HepG2 (cell line): Measurements from ENCODE around the gene GGTA1. TPM values are rescaled to one million over a fixed set of nuclear protein-coding genes. Genes with fewer than 3 reads are reported as not detected.

Experiments used
- ARID5B ChIP-seq: IDR thresholded peaks from 2 replicates; pipeline ENCODE4 v1.4.0; 2020; ENCODE audit warnings: mild to moderate bottlenecking, missing genetic modification reagents
- ARNT2 ChIP-seq: sonication (generic); formaldehyde crosslinking; IDR thresholded peaks from 2 replicates; pipeline ENCODE4 v1.8.0; 2022; ENCODE audit warnings: mild to moderate bottlenecking, low read depth, missing genetic modification reagents, moderate library complexity
- DDIT3 ChIP-seq: sonication (generic); formaldehyde crosslinking; IDR thresholded peaks from 2 replicates; pipeline ENCODE4 v1.4.0; 2020; ENCODE audit warnings: mild to moderate bottlenecking, missing genetic modification reagents
- MAF1 ChIP-seq: sonication (generic); formaldehyde crosslinking; IDR thresholded peaks from 2 replicates; pipeline ENCODE4 v1.5.0; 2020; ENCODE audit warnings: missing genetic modification reagents, borderline replicate concordance
- MEF2D ChIP-seq: sonication (generic); formaldehyde crosslinking; IDR thresholded peaks from 2 replicates; pipeline ENCODE4 v1.5.1; 2020; ENCODE audit warnings: mild to moderate bottlenecking, missing genetic modification reagents
- MYNN ChIP-seq: sonication (generic); formaldehyde crosslinking; IDR thresholded peaks from 2 replicates; pipeline ENCODE4 v1.4.0; 2020; ENCODE audit warnings: mild to moderate bottlenecking, low read depth, missing genetic modification reagents
- NFKBIZ ChIP-seq: IDR thresholded peaks from 2 replicates; pipeline ENCODE4 v1.6.1; 2018; ENCODE audit warnings: missing genetic modification reagents, missing compliant biosample characterization
- NR3C1 ChIP-seq: sonication (generic); formaldehyde crosslinking; IDR thresholded peaks from 2 replicates; pipeline ENCODE4 v1.4.0; 2020; ENCODE audit warnings: missing genetic modification reagents
- SP5 ChIP-seq: IDR thresholded peaks from 2 replicates; pipeline ENCODE4 v1.6.1; 2016; ENCODE audit warnings: low read depth, borderline replicate concordance
- TSC22D2 ChIP-seq: sonication (generic); formaldehyde crosslinking; IDR thresholded peaks from 2 replicates; pipeline ENCODE4 v1.5.1; 2020; ENCODE audit warnings: missing genetic modification reagents, mild to moderate bottlenecking, borderline replicate concordance
- WIZ ChIP-seq: sonication (generic); formaldehyde crosslinking; IDR thresholded peaks from 2 replicates; pipeline ENCODE4 v1.5.1; 2020; ENCODE audit warnings: mild to moderate bottlenecking, missing genetic modification reagents
- ZBTB7A ChIP-seq: sonication (generic); formaldehyde crosslinking; IDR thresholded peaks from 2 replicates; pipeline ENCODE4 v1.8.0; 2022; ENCODE audit warnings: mild to moderate bottlenecking, missing genetic modification reagents
- ZFP36L1 ChIP-seq: sonication (generic); formaldehyde crosslinking; IDR thresholded peaks from 2 replicates; pipeline ENCODE4 v1.8.0; 2022; ENCODE audit warnings: mild to moderate bottlenecking, missing genetic modification reagents, moderate library complexity
- ZNF101 ChIP-seq: sonication (generic); formaldehyde crosslinking; IDR thresholded peaks from 2 replicates; pipeline ENCODE4 v1.4.0; 2020; ENCODE audit warnings: mild to moderate bottlenecking, low read depth, missing genetic modification reagents, borderline replicate concordance
- ZNF263 ChIP-seq: sonication (generic); formaldehyde crosslinking; IDR thresholded peaks from 2 replicates; pipeline ENCODE4 v1.4.0; 2020; ENCODE audit warnings: missing genetic modification reagents
- ZNF317 ChIP-seq: sonication (generic); formaldehyde crosslinking; IDR thresholded peaks from 2 replicates; pipeline ENCODE4 v1.5.0; 2020; ENCODE audit warnings: mild to moderate bottlenecking, missing genetic modification reagents
- ZNF468 ChIP-seq: sonication (generic); formaldehyde crosslinking; IDR thresholded peaks from 2 replicates; pipeline ENCODE4 v1.8.0; 2022; ENCODE audit warnings: mild to moderate bottlenecking, moderate library complexity, missing genetic modification reagents
- ZNF7 ChIP-seq: IDR thresholded peaks from 2 replicates; pipeline ENCODE4 v1.6.1; 2016; ENCODE audit warnings: missing biosample characterization, missing genetic modification reagents
- ZNF709 ChIP-seq: sonication (generic); formaldehyde crosslinking; IDR thresholded peaks from 2 replicates; pipeline ENCODE4 v1.5.0; 2020; ENCODE audit warnings: mild to moderate bottlenecking, missing genetic modification reagents
- ZNF724P ChIP-seq: sonication (generic); formaldehyde crosslinking; IDR thresholded peaks from 2 replicates; pipeline ENCODE4 v1.8.0; 2022; ENCODE audit warnings: missing genetic modification reagents, borderline replicate concordance
- ZNF768 ChIP-seq: sonication (generic); formaldehyde crosslinking; IDR thresholded peaks from 2 replicates; pipeline ENCODE4 v1.4.0; 2020; ENCODE audit warnings: missing genetic modification reagents
- ZNF841 ChIP-seq: sonication (generic); formaldehyde crosslinking; IDR thresholded peaks from 2 replicates; pipeline ENCODE4 v1.8.1; 2023; ENCODE audit warnings: missing genetic modification reagents, borderline replicate concordance
- ZXDC ChIP-seq: sonication (generic); formaldehyde crosslinking; IDR thresholded peaks from 2 replicates; pipeline ENCODE4 v1.5.0; 2020; ENCODE audit warnings: mild to moderate bottlenecking, missing genetic modification reagents
- polyA plus RNA-seq, 8 experiments: library from polyadenylated mRNA; depleted of rRNA in 3 of 8; stranded (reverse) in 7 of 8; unstranded in 1 of 8; fragments of >200 nt; fragmentation: Illumina TruSeq in 4 of 8; extraction: Trizol in 4 of 8; gene quantifications; 2 replicates each; pipeline versions ENCODE4 v1.2.1 to v1.2.3, GENCODE V29; 2011 to 2016; ENCODE audit warnings: low read depth in 4 of 8, missing spikeins in 1 of 8, mixed read lengths in 1 of 8; ENCODE audit not compliant: insufficient read depth in 1 of 8
- total RNA-seq, 5 experiments: library from RNA; depleted of rRNA; stranded (reverse); fragments of >200 nt; fragmentation: Illumina TruSeq; extraction: Trizol; gene quantifications; 2 replicates each; pipeline ENCODE4 v1.2.3, GENCODE V29; 2016; ENCODE audit warnings: low read depth in 1 of 5

The GGTA1 gene
- total and polyA plus RNA-seq, 2 of the 13 experiments (the other 11 are each of a cell fraction or from before 2014, with no cell fraction given), result not detected

GRCh38 chr9:121424024-121424432 is 75.6 kb downstream of the GGTA1 start (continued):
- peak; percentile 22; the same call in 1 of the 2 replicates for TF ChIP-seq ZFP36L1
- no peak for TF ChIP-seq ZNF7 (CRISPR knock-in tag)
- no peak for TF ChIP-seq ZBTB7A (CRISPR knock-in tag)
- TF ChIP-seq ZNF724P (CRISPR knock-in tag), result no peak
- TF ChIP-seq MAF1, result no peak
- TF ChIP-seq MYNN (CRISPR knock-in tag), result no peak
- TF ChIP-seq SP5 (CRISPR knock-in tag), result peak; percentile 42; the same call in 1 of the 2 replicates
- TF ChIP-seq MEF2D (CRISPR knock-in tag), result peak; percentile 67; the same call in 1 of the 2 replicates
- TF ChIP-seq DDIT3 (CRISPR knock-in tag), result no peak
- 0 out of 2 replicates have a peak, but pooled peaks have one; percentile 25 for TF ChIP-seq NFKBIZ (CRISPR knock-in tag)
- TF ChIP-seq ZNF468, result no peak
- 0 out of 2 replicates have a peak, but pooled peaks have one; percentile 37 for TF ChIP-seq ARNT2 (CRISPR knock-in tag)
- 0 out of 2 replicates have a peak, but pooled peaks have one; percentile 62 for TF ChIP-seq ZNF709 (CRISPR knock-in tag)
- no peak for TF ChIP-seq ZNF263
- no peak for TF ChIP-seq NR3C1 (CRISPR knock-in tag)
- TF ChIP-seq ZNF317, result peak; percentile 82; the same call in 1 of the 2 replicates
- no peak for TF ChIP-seq ZNF768 (CRISPR knock-in tag)
- 0 out of 2 replicates have a peak, but pooled peaks have one; percentile 72 for TF ChIP-seq WIZ (CRISPR knock-in tag)
- no peak for TF ChIP-seq ZNF101 (CRISPR knock-in tag)
- TF ChIP-seq ZNF841 (CRISPR knock-in tag), result no peak
- TF ChIP-seq ARID5B (CRISPR knock-in tag), result peak; percentile 98
- TF ChIP-seq ZXDC (CRISPR knock-in tag), result no peak
- no peak for TF ChIP-seq TSC22D2 (CRISPR knock-in tag)
